ENCODE data around the gene SMIM8. TPM values are rescaled to one million over a fixed set of nuclear protein-coding genes. Genes with fewer than 3 reads are reported as not detected.
"Not testable (repeated sequence)": the region's sequence is repeated elsewhere in the genome, so short reads cannot be mapped to it uniquely, and the experiment has no call there.

Gene SMIM8
- total RNA-seq, 1 experiment from 2014 or later = 10.8 TPM

DNA sequence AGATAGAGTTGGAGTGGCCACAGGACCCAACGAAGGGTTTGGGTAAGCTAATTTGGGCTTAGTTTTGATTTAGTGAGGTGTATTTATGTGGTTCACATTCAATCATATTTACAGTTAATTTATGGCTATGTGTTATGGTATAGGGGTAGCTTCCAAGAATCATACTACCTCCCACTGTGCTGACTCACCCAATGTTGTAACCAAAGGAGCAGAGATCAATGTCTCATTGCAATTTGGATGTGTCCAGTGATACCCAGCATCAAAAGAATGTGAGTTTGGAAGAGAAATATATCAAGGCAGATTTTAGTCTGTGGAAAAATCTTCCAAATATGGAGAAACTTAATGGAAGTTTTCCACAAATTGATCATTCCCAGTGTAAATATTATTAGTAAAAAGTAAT is 25.3 kb upstream of the SMIM8 start (continued):
- TF ChIP-seq ELF4 (CRISPR knock-in tag; IDR thresholded peaks at IDR 0.05; ENCODE audit: low read depth) = no peak
- no peak for TF ChIP-seq PRRX2 (CRISPR knock-in tag; IDR thresholded peaks at IDR 0.05)
- TF ChIP-seq, protein P1, sequence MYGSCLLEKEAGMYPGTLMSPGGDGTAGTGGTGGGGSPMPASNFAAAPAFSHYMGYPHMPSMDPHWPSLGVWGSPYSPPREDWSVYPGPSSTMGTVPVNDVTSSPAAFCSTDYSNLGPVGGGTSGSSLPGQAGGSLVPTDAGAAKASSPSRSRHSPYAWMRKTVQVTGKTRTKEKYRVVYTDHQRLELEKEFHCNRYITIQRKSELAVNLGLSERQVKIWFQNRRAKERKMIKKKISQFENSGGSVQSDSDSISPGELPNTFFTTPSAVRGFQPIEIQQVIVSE (CRISPR knock-in tag; IDR thresholded peaks at IDR 0.05; ENCODE audit: borderline replicate concordance) = no peak
- TF ChIP-seq ZNF263 (CRISPR knock-in tag; IDR thresholded peaks at IDR 0.05; ENCODE audit: low read depth) = no peak
- no peak for TF ChIP-seq GRHL2 (CRISPR knock-in tag; IDR thresholded peaks at IDR 0.05; ENCODE audit: insufficient replicate concordance, severe bottlenecking)
- TF ChIP-seq ZNF396 (CRISPR knock-in tag; IDR thresholded peaks at IDR 0.05; ENCODE audit: borderline replicate concordance) = no peak
- TF ChIP-seq ZNF317 (CRISPR knock-in tag; IDR thresholded peaks at IDR 0.05; ENCODE audit: borderline replicate concordance, low read depth) = no peak
- TF ChIP-seq, protein P2, sequence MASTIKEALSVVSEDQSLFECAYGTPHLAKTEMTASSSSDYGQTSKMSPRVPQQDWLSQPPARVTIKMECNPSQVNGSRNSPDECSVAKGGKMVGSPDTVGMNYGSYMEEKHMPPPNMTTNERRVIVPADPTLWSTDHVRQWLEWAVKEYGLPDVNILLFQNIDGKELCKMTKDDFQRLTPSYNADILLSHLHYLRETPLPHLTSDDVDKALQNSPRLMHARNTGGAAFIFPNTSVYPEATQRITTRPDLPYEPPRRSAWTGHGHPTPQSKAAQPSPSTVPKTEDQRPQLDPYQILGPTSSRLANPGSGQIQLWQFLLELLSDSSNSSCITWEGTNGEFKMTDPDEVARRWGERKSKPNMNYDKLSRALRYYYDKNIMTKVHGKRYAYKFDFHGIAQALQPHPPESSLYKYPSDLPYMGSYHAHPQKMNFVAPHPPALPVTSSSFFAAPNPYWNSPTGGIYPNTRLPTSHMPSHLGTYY (CRISPR knock-in tag; IDR thresholded peaks at IDR 0.05) = no peak
- TF ChIP-seq TCF7 (CRISPR knock-in tag; IDR thresholded peaks at IDR 0.05; ENCODE audit: low read depth) = no peak
- TF ChIP-seq ZNF232 (CRISPR knock-in tag; IDR thresholded peaks at IDR 0.05) = no peak

DNA sequence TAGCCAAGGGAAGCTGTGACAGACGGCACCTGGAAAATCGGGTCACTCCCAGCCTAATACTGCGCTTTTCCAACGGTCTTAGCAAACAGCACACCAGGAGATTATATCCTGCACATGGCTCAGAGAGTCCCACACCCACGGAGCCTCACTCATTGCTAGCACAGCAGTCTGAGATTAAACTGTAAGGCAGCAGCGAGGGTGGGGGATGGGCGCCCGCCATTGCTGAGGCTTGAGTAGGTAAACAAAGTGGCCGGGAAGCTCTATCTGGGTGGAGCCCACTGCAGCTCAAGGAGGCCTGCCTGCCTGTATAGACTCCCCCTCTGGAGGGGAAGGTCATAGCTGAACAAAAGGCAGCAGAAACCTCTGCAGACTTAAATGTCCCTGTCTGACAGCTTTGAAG is 21.1 kb upstream of the SMIM8 start:
- POLR2A ChIA-PET; H3K27ac Mint-ChIP-seq; ATAC-seq; DNase-seq (ENCODE audit: low spot score); CTCF ChIA-PET; H3K4me3 Mint-ChIP-seq; H3K4me1 Mint-ChIP-seq: not testable (repeated sequence)
- Mint-ChIP-seq H3K27me3 (ENCODE audit: low read depth) (peaks cover 19% of the 10 kb centered on the region), H3K36me3 (peaks cover 15% of the 10 kb centered on the region), H3K9me3 (peaks cover 46% of the 10 kb centered on the region)

DNA sequence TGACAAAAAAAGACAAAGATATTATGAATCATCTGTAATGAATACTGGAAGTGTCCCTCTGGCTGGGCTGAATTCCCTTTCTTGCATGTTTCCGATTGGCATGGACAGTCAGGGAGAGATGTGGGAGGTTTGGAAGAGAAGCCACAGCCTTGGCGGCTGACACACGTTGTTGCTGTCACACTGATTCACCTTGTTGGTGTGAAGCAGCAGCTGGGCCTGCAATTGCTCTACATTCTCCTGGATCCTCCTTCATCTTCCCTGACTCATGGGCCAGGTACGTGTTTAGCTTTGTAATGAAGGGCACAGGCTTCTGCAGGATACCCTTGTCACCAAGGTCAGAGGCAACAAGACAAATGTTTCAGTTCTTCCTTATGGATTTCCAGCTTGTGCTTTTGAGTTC is 13.4 kb upstream of the SMIM8 start:
- Mint-ChIP-seq H3K36me3 (peaks cover 2% of the 10 kb centered on the region; the same call in 1 of the 2 replicates), H3K4me3 (no peak overlapping the region), H3K4me1 (no peaks in the 10 kb centered on the region), H3K27me3 (ENCODE audit: low read depth) (peaks cover under 1% of the 10 kb centered on the region), H3K9me3 (peaks cover 14% of the 10 kb centered on the region), H3K27ac (no peak overlapping the region)
- ChIA-PET CTCF (interaction anchor here (0.9 kb wide), 1 partner anchor 230 kb away, joined by 3 read pairs; no protein-coding TSS in a partner anchor), POLR2A (no interaction called here)
- TF ChIP-seq ESRRA (CRISPR knock-in tag; IDR thresholded peaks at IDR 0.05; ENCODE audit: borderline replicate concordance) = no peak
- no peak for TF ChIP-seq SP1 (CRISPR knock-in tag; conservative IDR thresholded peaks at IDR 0.05)
- TF ChIP-seq OVOL2 (CRISPR knock-in tag; IDR thresholded peaks at IDR 0.05; ENCODE audit: borderline replicate concordance) = no peak
- TF ChIP-seq FOXP1 (CRISPR knock-in tag; IDR thresholded peaks at IDR 0.05; ENCODE audit: borderline replicate concordance) = no peak
- TF ChIP-seq, protein P3, sequence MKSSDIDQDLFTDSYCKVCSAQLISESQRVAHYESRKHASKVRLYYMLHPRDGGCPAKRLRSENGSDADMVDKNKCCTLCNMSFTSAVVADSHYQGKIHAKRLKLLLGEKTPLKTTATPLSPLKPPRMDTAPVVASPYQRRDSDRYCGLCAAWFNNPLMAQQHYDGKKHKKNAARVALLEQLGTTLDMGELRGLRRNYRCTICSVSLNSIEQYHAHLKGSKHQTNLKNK (CRISPR knock-in tag; IDR thresholded peaks at IDR 0.05) = no peak
- TF ChIP-seq, protein P4, sequence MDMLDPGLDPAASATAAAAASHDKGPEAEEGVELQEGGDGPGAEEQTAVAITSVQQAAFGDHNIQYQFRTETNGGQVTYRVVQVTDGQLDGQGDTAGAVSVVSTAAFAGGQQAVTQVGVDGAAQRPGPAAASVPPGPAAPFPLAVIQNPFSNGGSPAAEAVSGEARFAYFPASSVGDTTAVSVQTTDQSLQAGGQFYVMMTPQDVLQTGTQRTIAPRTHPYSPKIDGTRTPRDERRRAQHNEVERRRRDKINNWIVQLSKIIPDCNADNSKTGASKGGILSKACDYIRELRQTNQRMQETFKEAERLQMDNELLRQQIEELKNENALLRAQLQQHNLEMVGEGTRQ (CRISPR knock-in tag; IDR thresholded peaks at IDR 0.05) = no peak
- no peak for TF ChIP-seq NFATC4 (CRISPR knock-in tag; IDR thresholded peaks at IDR 0.05)
- no peak for TF ChIP-seq PRRX2 (CRISPR knock-in tag; IDR thresholded peaks at IDR 0.05)
- TF ChIP-seq JAZF1 (CRISPR knock-in tag; IDR thresholded peaks at IDR 0.05) = no peak
- TF ChIP-seq, protein P5, sequence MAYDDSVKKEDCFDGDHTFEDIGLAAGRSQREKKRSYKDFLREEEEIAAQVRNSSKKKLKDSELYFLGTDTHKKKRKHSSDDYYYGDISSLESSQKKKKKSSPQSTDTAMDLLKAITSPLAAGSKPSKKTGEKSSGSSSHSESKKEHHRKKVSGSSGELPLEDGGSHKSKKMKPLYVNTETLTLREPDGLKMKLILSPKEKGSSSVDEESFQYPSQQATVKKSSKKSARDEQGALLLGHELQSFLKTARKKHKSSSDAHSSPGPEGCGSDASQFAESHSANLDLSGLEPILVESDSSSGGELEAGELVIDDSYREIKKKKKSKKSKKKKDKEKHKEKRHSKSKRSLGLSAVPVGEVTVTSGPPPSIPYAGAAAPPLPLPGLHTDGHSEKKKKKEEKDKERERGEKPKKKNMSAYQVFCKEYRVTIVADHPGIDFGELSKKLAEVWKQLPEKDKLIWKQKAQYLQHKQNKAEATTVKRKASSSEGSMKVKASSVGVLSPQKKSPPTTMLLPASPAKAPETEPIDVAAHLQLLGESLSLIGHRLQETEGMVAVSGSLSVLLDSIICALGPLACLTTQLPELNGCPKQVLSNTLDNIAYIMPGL (CRISPR knock-in tag; IDR thresholded peaks at IDR 0.05) = no peak
- no peak for TF ChIP-seq IRF2 (CRISPR knock-in tag; IDR thresholded peaks at IDR 0.05; ENCODE audit: borderline replicate concordance, low read depth)
- TF ChIP-seq, protein P6, sequence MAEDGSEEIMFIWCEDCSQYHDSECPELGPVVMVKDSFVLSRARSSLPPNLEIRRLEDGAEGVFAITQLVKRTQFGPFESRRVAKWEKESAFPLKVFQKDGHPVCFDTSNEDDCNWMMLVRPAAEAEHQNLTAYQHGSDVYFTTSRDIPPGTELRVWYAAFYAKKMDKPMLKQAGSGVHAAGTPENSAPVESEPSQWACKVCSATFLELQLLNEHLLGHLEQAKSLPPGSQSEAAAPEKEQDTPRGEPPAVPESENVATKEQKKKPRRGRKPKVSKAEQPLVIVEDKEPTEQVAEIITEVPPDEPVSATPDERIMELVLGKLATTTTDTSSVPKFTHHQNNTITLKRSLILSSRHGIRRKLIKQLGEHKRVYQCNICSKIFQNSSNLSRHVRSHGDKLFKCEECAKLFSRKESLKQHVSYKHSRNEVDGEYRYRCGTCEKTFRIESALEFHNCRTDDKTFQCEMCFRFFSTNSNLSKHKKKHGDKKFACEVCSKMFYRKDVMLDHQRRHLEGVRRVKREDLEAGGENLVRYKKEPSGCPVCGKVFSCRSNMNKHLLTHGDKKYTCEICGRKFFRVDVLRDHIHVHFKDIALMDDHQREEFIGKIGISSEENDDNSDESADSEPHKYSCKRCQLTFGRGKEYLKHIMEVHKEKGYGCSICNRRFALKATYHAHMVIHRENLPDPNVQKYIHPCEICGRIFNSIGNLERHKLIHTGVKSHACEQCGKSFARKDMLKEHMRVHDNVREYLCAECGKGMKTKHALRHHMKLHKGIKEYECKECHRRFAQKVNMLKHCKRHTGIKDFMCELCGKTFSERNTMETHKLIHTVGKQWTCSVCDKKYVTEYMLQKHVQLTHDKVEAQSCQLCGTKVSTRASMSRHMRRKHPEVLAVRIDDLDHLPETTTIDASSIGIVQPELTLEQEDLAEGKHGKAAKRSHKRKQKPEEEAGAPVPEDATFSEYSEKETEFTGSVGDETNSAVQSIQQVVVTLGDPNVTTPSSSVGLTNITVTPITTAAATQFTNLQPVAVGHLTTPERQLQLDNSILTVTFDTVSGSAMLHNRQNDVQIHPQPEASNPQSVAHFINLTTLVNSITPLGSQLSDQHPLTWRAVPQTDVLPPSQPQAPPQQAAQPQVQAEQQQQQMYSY (CRISPR knock-in tag; IDR thresholded peaks at IDR 0.05) = no peak
- no peak for TF ChIP-seq KAT7 (CRISPR knock-in tag; IDR thresholded peaks at IDR 0.05; ENCODE audit: borderline replicate concordance)
- no peak for TF ChIP-seq GTF2I (CRISPR knock-in tag; conservative IDR thresholded peaks at IDR 0.05)
- DNase-seq (ENCODE audit: low spot score) (no peak), ATAC-seq (no peak)
